Upper lobe of left lung (tissue), 4 donors: ENCODE results near the gene TSPYL6.

Source experiments
- CTCF ChIP-seq, 6 experiments: fragments of 450-650 bp in 4 of 6; fragments of 200-600 bp in 2 of 6; sonication (generic) in 2 of 6; IDR thresholded peaks; one replicate each; pipeline ENCODE4 v1.5.1; 2016 to 2019; ENCODE audit warnings: antibody characterized with exemption in 6 of 6
- POLR2AphosphoS5 ChIP-seq, 2 donors: sonication (generic); formaldehyde crosslinking; IDR thresholded peaks; one replicate each; pipeline ENCODE4 v1.5.1; 2017; ENCODE audit warnings: antibody characterized with exemption in 2 of 2

GRCh38 chr2:54212456-54212855 lies 43.6 kb downstream of the TSPYL6 start:
- TF ChIP-seq CTCF (IDR thresholded peaks at IDR 0.05) (no peak), POLR2AphosphoS5 (IDR thresholded peaks at IDR 0.05) (no peak)
